HUDEP-2 (cell line): ENCODE results near the gene ILRUN.
"Not testable (repeated sequence)": the region's sequence is repeated elsewhere in the genome, so short reads cannot be mapped to it uniquely, and the experiment has no call there.

ENCODE experiments used
- DNase-seq, 76 experiments: peaks; one replicate each; lab custom pipeline; 2025; ENCODE audit not compliant: unreplicated experiment in 76 of 76; lab: John Stamatoyannopoulos, UW

Gene ILRUN

GRCh38 chr6:34696739-34697543, at the start of gene ILRUN:
Gene ILRUN, minus strand, starts transcription at chr6:34696767. Its CDS starts 164 bp downstream, at chr6:34696603.
- DNase-seq: peak in 75 of 76 experiments; percentile 73 to 99 (median 97)

DNA sequence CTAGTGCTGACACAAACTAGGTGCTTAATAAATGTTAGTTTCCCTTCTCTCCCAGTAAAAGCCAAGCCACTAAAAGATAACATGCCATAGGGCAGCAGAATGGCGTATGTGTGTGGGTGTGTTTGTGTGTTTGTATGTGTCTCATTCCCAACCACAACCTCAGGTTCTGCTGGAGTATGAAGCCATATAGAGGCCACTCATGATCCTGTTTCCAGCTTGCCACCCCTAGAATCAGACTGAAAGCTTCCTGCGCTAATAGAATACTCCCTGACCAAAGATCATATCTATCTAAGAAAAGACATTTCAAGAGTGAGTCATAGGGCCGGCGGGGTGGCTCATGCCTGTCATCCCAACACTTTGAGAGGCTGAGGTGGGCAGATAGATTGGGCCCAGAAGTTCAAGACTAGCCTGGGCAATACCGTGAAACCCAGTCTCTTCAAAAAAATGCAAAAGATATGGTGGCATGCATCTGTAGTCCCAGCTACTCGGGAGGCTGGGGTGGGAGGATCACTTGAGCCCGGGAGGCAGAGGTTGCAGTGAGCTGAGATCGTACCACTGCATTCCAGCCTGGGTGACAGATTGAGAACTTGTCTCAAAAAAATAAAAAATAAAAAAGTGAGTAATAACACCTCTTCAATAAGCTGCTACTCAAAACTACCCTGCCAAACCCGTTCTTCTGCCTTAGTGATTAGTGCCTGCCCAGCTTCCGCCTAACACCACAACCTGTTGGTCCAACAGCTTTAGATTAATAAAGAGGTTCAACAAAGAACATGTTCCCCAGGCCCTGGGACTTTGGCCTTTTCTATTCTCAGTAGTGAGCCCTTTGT, 48.9 kb upstream of the ILRUN start:
- peak in 68 of 76 experiments; percentile 13 to 81 (median 57) for DNase-seq

DNA sequence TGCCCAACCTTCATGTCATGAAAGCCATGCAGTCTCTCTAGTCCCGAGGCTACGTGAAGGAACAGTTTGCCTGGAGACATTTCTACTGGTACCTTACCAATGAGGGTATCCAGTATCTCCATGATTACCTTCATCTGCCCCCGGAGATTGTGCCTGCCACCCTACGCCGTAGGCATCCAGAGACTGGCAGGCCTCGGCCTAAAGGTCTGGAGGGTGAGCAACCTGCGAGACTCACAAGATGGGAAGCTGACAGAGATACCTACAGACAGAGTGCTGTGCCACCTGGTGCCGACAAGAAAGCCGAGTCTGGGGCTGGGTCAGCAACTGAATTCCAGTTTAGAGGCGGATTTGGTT, 47.7 kb upstream of the ILRUN start:
- not testable (repeated sequence) for DNase-seq

DNA sequence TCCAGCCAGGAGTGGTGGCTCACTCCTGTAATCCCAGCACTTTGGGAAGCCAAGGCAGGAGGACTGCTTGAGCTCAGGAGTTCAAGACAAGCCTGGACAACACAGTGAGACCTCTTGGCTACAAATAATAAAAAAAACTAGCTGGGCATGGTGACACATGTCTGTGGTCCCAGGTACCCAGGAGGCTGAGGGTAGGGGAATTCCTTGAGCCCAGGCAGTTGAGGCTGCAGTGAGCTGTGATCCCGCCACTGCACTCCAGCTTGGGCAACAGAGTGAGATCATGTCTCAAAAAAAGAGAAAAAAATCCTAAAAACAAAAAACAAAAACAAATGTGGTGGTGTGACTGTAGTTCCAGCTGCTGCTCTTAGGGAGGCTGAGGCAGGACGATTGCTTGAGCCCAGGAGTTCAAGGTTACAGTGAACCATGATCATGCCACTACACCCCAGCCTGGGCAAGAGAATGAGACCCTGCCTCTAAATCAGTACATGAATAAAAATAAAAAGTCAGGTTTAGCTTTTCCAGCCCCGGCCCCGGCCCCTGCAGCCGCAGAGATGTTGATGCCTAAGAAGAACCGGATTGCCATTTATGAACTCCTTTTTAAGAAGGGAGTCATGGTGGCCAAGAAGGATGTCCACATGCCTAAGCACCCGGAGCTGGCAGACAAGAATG, 47.2 kb upstream of the ILRUN start:
- no peak for DNase-seq

DNA sequence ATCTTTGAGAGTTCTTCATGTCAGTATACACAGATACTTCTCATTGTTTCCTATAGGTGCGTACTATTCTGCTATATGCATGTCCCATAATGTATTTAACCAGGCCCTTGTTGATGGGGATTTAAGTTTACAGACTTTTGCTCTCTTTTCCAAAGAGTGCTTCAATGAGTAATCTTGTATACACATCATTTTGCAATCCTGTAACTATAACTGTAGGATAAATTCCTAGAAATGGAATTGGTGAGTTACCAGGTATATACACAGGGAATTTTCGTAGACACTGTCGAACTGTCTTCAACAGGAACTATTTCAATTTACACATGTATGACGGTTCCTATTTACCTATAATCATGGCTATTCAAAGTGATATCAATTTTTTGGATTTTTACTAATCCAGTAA, 45.5 kb upstream of the ILRUN start:
- DNase-seq: no peak

- DNase-seq: no peak
Observed at GRCh38 chr6:34736823-34737222, 40.3 kb upstream of the ILRUN start.

- DNase-seq: no peak
Observed at GRCh38 chr6:34731393-34732060, 35.0 kb upstream of the ILRUN start.

DNA sequence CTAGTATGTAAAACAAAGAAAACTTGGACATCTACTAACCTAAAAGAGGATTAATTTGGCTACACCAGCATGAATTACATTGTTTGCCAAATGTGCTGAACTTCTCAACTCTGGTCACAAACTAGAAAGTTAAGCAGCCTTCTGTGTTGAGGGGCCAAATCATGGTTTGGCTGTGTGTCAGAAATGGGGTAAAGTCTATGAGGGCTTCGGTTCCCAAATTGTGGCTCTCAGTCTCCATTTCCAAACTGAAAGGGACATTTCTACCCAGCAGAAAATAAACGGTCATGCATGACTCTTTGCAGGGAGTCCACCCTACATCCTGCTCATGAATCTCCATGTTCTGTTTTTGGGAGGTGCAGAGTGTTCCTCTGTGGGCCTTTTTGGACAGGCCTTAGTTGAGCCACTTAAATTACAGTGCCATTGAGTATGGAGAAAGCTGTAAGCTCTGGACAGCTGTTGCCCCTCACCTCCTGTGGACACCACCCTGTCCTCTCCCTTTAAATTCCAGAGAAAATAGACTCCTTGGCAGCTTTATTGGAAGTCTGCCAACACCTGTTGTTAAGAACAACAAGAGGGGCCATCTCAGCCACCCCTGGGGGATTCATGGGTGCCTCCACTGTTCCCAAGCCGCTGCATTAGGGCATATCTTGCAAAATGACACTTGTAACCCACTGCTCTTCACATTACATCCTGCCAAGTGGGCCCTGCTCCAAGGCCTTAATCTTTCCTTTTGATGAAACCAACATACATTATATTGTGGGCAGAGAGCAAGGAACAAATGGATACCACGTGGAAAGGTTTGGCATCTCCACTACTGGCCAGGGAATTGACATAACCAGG, 33.3 kb upstream of the ILRUN start:
- DNase-seq: no peak

DNA sequence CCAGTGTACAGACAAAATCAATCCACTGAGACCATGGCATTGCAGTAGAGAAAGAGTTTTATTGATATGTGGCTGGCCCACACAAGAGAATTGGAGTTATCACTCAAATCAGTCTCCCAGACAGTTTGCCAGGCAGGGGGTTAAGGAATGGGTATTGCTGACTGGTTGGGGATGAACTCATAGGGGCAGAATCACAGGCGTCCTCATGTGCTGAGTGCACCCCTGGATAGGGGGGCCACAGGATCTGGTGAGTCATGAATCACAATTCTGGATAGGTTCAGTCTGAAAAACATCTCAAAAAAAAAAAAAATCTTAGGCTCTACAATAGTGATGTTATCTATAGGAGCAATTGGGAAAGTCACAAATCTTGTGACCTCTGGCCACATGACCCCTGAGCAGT, 29.5 kb upstream of the ILRUN start:
- DNase-seq: no peak

GRCh38 chr6:34723203-34723602, 26.6 kb upstream of the ILRUN start:
- no peak for DNase-seq

- no peak for DNase-seq
Observed at GRCh38 chr6:34722451-34722850, 25.9 kb upstream of the ILRUN start.

- not testable (repeated sequence) for DNase-seq
Observed at GRCh38 chr6:34720160-34720559, 23.6 kb upstream of the ILRUN start.

GRCh38 chr6:34719646-34720045, 23.1 kb upstream of the ILRUN start:
- not testable (repeated sequence) for DNase-seq

GRCh38 chr6:34718976-34719375, 22.4 kb upstream of the ILRUN start:
- DNase-seq: no peak

DNA sequence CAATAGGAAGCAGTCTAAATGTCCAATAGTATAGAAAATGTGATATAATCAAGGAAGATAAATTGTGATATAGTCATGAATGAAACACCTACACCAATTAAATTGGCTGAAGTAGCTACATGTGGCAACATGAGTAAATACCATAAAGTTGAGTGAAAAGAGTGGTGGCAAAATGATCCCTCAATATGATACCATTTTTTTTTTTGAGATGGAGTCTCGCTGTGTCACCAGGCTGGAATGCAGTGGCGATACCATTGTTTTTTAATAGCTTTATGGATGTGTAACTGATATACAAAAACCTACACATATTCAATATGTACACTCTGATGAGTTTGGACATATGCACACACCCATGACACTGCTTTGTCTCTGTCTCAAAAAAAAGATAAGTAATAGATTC, 20.9 kb upstream of the ILRUN start:
- no peak for DNase-seq

- DNase-seq: peak in 52 of 76 experiments; percentile 12 to 84 (median 38)
Observed at GRCh38 chr6:34714663-34715062, 18.1 kb upstream of the ILRUN start.

DNA sequence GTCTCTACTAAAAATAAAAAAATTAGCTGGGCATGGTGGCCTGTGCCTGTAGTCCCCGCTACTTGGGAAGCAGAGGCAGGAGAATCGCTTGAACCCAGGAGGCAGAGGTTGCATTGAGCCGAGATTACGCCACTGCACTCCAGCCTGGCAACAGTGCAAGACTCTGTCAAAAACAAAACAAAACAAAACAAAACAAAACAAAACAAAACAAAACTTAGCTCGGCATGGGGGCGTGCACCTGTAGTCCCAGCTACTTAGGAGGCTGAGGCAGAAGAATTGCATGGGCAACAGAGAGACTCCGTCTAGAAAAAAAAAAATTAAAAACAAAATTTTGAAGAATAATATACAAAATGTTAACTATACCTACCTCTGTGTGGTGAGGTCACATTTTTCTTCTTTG, 16.3 kb upstream of the ILRUN start:
- not testable (repeated sequence) for DNase-seq

GRCh38 chr6:34709386-34709785, 12.8 kb upstream of the ILRUN start:
- peak in 75 of 76 experiments; percentile 23 to 98 (median 93) for DNase-seq

GRCh38 chr6:34705241-34705640, 8.7 kb upstream of the ILRUN start:
- DNase-seq: no peak

DNA sequence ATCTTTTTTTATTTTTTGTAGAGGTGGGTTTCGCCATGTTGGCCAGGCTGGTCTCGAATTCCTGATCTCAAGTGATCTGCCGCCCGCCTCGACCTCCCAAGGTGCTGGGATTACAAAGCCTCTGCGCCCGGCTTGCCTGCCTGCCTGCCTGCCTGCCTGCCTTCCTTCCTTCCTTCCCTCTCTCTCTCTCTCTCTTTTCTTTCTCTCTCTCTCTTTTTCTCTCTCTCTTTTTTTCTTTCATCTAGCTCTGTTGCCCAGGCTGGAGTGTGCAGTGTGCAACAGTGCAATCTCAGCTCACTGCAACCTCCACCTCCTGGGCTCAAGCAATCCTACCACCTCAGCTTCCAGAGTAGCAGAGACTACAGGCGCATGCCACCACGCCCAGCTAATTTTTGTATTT, 4.6 kb upstream of the ILRUN start:
- DNase-seq: no peak
